IMR-90 (cell line): ENCODE results near the gene HSFX3. TPM values are rescaled to one million over a fixed set of nuclear protein-coding genes. Genes with fewer than 3 reads are reported as not detected.
"Not testable (repeated sequence)": the region's sequence is repeated elsewhere in the genome, so short reads cannot be mapped to it uniquely, and the experiment has no call there.

ENCODE experiments used
- ATAC-seq: fragments of 200-7000 bp; cut with Tn5 transposase; 2 replicates; pipeline ENCODE4 v1.9.1; 2020; ENCODE audit warnings: low read depth, mild to moderate bottlenecking, moderate library complexity
- BruUV-seq: library from RNA; stranded (reverse); fragments of 400-500 nt; replicated peaks from 2 replicates; lab custom pipeline; 2021; lab: Mats Ljungman, UMichigan
- CTCF ChIA-PET: fragments of 300-600 bp; formaldehyde crosslinking; extraction: SDS; loops from one replicate; lab custom pipeline; 2021; ENCODE audit warnings: antibody characterized with exemption; lab: Yijun Ruan, JAX
- POLR2A ChIA-PET: fragments of 300-600 bp; sonication (Branson Sonifier 250); formaldehyde crosslinking; loops from one replicate; lab custom pipeline; 2022; ENCODE audit warnings: antibody characterized with exemption; ENCODE audit not compliant: unreplicated experiment; lab: Charles Lee
- DNase-seq: peaks from one replicate; pipeline ENCODE4 v3.0.0; 2013
- H2AFZ ChIP-seq: replicated peaks from 2 replicates; pipeline ENCODE3; 2013; ENCODE audit warnings: low read length, mild to moderate bottlenecking; ENCODE audit not compliant: poor library complexity
- H2AK5ac ChIP-seq: 2 replicates; pipeline ENCODE4 v1.6.1; 2013; ENCODE audit warnings: low read depth, low read length, inconsistent platforms
- H2AK9ac ChIP-seq: replicated peaks from 2 replicates; pipeline ENCODE3; 2013; ENCODE audit warnings: mild to moderate bottlenecking, low read depth, low read length, moderate library complexity; ENCODE audit not compliant: poor library complexity
- H2BK120ac ChIP-seq: 2 replicates; pipeline ENCODE4 v1.6.1; 2013; ENCODE audit warnings: low read depth, low read length, inconsistent platforms
- H2BK15ac ChIP-seq: 3 replicates; pipeline ENCODE4 v1.6.1; 2013; ENCODE audit warnings: low read depth, low read length, inconsistent platforms
- H2BK20ac ChIP-seq: 2 replicates; pipeline ENCODE4 v1.6.1; 2013; ENCODE audit warnings: low read depth, mild to moderate bottlenecking, inconsistent platforms, low read length, moderate library complexity
- H2BK5ac ChIP-seq: 2 replicates; pipeline ENCODE4 v1.6.1; 2013; ENCODE audit warnings: mild to moderate bottlenecking, low read depth, low read length, inconsistent platforms; ENCODE audit not compliant: poor library complexity, severe bottlenecking
- H3K14ac ChIP-seq: replicated peaks from 2 replicates; pipeline ENCODE4 v1.6.1; 2013; ENCODE audit warnings: low read depth, low read length, inconsistent platforms
- H3K18ac ChIP-seq: 2 replicates; pipeline ENCODE4 v1.6.1; 2013; ENCODE audit warnings: low read depth, low read length, control low read depth
- H3K23ac ChIP-seq: 2 replicates; pipeline ENCODE4 v1.6.1; 2013; ENCODE audit warnings: low read depth, low read length, inconsistent platforms
- H3K27ac ChIP-seq: 2 replicates; pipeline ENCODE4 v1.5.1; 2013; ENCODE audit warnings: mild to moderate bottlenecking, control low read depth, low read length; ENCODE audit not compliant: insufficient read depth
- H3K27me3 ChIP-seq: 2 replicates; pipeline ENCODE4 v1.6.1; 2013; ENCODE audit warnings: low read length; ENCODE audit not compliant: control insufficient read depth, insufficient read depth
- H3K36me3 ChIP-seq: 2 replicates; pipeline ENCODE4 v1.6.1; 2013; ENCODE audit warnings: low read length, mixed read lengths; ENCODE audit not compliant: control insufficient read depth, insufficient read depth
- H3K4ac ChIP-seq: 2 replicates; pipeline ENCODE4 v1.6.1; 2013; ENCODE audit warnings: low read depth, low read length, inconsistent platforms
- H3K4me1 ChIP-seq: 2 replicates; pipeline ENCODE4 v1.6.1; 2013; ENCODE audit warnings: low read length, mixed read lengths; ENCODE audit not compliant: control insufficient read depth, insufficient read depth
- H3K4me2 ChIP-seq: 2 replicates; pipeline ENCODE4 v1.6.1; 2013; ENCODE audit warnings: low read depth, mild to moderate bottlenecking, control low read depth, low read length, moderate library complexity
- H3K4me3 ChIP-seq: 2 replicates; pipeline ENCODE4 v1.5.1; 2013; ENCODE audit warnings: low read depth, mild to moderate bottlenecking, control low read depth, low read length, moderate library complexity; ENCODE audit not compliant: insufficient read depth
- H3K56ac ChIP-seq: 2 replicates; pipeline ENCODE4 v1.6.1; 2013; ENCODE audit warnings: low read length, inconsistent platforms; ENCODE audit not compliant: insufficient read depth; ENCODE audit errors: extremely low read depth
- H3K79me1 ChIP-seq, 2 experiments: 2 replicates each; pipeline ENCODE4 v1.6.1; 2013; ENCODE audit warnings: low read length in 2 of 2, inconsistent platforms in 1 of 2, low read depth in 1 of 2
- H3K9ac ChIP-seq: 2 replicates; pipeline ENCODE4 v1.6.1; 2013; ENCODE audit warnings: low read depth, low read length, control low read depth
- H3K9me1 ChIP-seq: 2 replicates; pipeline ENCODE4 v1.6.1; 2013; ENCODE audit warnings: low read length, inconsistent platforms; ENCODE audit not compliant: insufficient read depth
- H3K9me3 ChIP-seq: 2 replicates; pipeline ENCODE4 v1.6.1; 2013; ENCODE audit warnings: low read length; ENCODE audit not compliant: control insufficient read depth, insufficient read depth
- H4K20me1 ChIP-seq: 2 replicates; pipeline ENCODE4 v1.6.1; 2013; ENCODE audit warnings: low read length, inconsistent platforms; ENCODE audit not compliant: insufficient read depth
- H4K5ac ChIP-seq: 2 replicates; pipeline ENCODE4 v1.6.1; 2013; ENCODE audit warnings: mild to moderate bottlenecking, low read depth, low read length, control low read depth
- H4K8ac ChIP-seq, 2 experiments: 2 replicates each; pipeline ENCODE4 v1.6.1; 2013; ENCODE audit warnings: low read depth in 2 of 2, low read length in 2 of 2, control low read depth in 1 of 2, inconsistent platforms in 1 of 2
- H4K91ac ChIP-seq: 2 replicates; pipeline ENCODE4 v1.6.1; 2013; ENCODE audit warnings: low read depth, low read length, inconsistent platforms; ENCODE audit not compliant: insufficient read depth
- WGBS, 2 experiments: methylation state at CpG; one replicate each; pipeline versions ENCODE4 v1.1.5 to v1.1.7; 2013; ENCODE audit warnings: missing lambda C conversion rate in 2 of 2; ENCODE audit not compliant: insufficient read length in 1 of 2; ENCODE audit errors: extremely low coverage in 2 of 2; 5-methylcytosine and 5-hydroxymethylcytosine counted together
- dilution Hi-C: fragments of 300-500 bp; cut with HindIII; formaldehyde crosslinking; loops from one replicate; pipeline ENCODE4 v1.14.3; 2018; ENCODE audit warnings: low sequenced_read_pairs; ENCODE audit not compliant: unreplicated experiment
- in situ Hi-C: fragments of 300-500 bp; cut with MboI; formaldehyde crosslinking; loops from 3 replicates; pipeline ENCODE4 v1.14.3; 2019; ENCODE audit warnings: low sequenced_read_pairs, inconsistent platforms, mixed read lengths
- intact Hi-C: fragments of 100-400 bp; cut with micrococcal nuclease; formaldehyde crosslinking; loops from 2 replicates; pipeline ENCODE4 v1.10.0; 2022
- polyA plus RNA-seq, 3 experiments: library from polyadenylated mRNA; depleted of rRNA; stranded (reverse); fragments of >200 nt; gene quantifications; 2 replicates each; pipeline ENCODE4 v1.2.3, GENCODE V29; 2012; ENCODE audit warnings: low replicate concordance in 1 of 3
- total RNA-seq: library from RNA; depleted of rRNA; stranded (reverse); fragments of >200 nt; gene quantifications from 2 replicates; pipeline ENCODE4 v1.2.3, GENCODE V29; 2012

Gene HSFX3
- total and polyA plus RNA-seq, 2 of the 4 experiments (the other 2 are of a cell fraction), result not detected

- H3K4ac ChIP-seq, H2BK120ac ChIP-seq, POLR2A ChIA-PET, H3K18ac ChIP-seq, H3K9me1 ChIP-seq, BruUV-seq, dilution Hi-C loops, H2AK5ac ChIP-seq, H4K5ac ChIP-seq, H3K9me3 ChIP-seq, H3K23ac ChIP-seq, DNase-seq, H2BK5ac ChIP-seq, ATAC-seq, in situ Hi-C loops, H4K91ac ChIP-seq, H2BK20ac ChIP-seq, H3K9ac ChIP-seq, H4K8ac ChIP-seq, CTCF ChIA-PET, H3K56ac ChIP-seq, H2AFZ ChIP-seq, H3K4me1 ChIP-seq, H3K36me3 ChIP-seq, H2BK15ac ChIP-seq, intact Hi-C loops, H3K4me3 ChIP-seq, H3K27ac ChIP-seq, H4K20me1 ChIP-seq, H2AK9ac ChIP-seq, H3K27me3 ChIP-seq, H3K4me2 ChIP-seq, H3K14ac ChIP-seq, H3K79me1 ChIP-seq: not testable (repeated sequence)
- WGBS, 2 experiments, result no CpG with 5 or more reads among the region's 4 CpGs
Observed at GRCh38 chrX:149555251-149555650, 5.5 kb upstream of the HSFX3 start.

GRCh38 chrX:149551939-149552248, 2.2 kb upstream of the HSFX3 start:
- H2BK120ac ChIP-seq, in situ Hi-C loops, H2BK20ac ChIP-seq, H2AK5ac ChIP-seq, dilution Hi-C loops, H4K20me1 ChIP-seq, DNase-seq, H3K4me2 ChIP-seq, CTCF ChIA-PET, H3K4me3 ChIP-seq, H3K56ac ChIP-seq, H4K5ac ChIP-seq, H3K27me3 ChIP-seq, H2BK15ac ChIP-seq, BruUV-seq, H2AK9ac ChIP-seq, H2BK5ac ChIP-seq, H3K18ac ChIP-seq, H3K4me1 ChIP-seq, H2AFZ ChIP-seq, H4K8ac ChIP-seq, H3K9me3 ChIP-seq, H3K14ac ChIP-seq, H3K79me1 ChIP-seq, H3K9me1 ChIP-seq, H3K27ac ChIP-seq, H3K9ac ChIP-seq, intact Hi-C loops, H4K91ac ChIP-seq, H3K36me3 ChIP-seq, ATAC-seq, H3K23ac ChIP-seq, POLR2A ChIA-PET, H3K4ac ChIP-seq: not testable (repeated sequence)
- no CpG with 5 or more reads among the region's 6 CpGs for WGBS, 2 experiments
